H9 (cell line): Measurements from ENCODE around the gene IGFBP1. TPM values are rescaled to one million over a fixed set of nuclear protein-coding genes. Genes with fewer than 3 reads are reported as not detected.

Experiments
- DNase-seq: peaks from one replicate; pipeline ENCODE4 v3.0.0-alpha.2; 2017
- H2AFZ ChIP-seq: one replicate; pipeline ENCODE4 v1.6.1; 2013; ENCODE audit warnings: mild to moderate bottlenecking, low read length, control low read depth, moderate library complexity
- H2AK5ac ChIP-seq: 2 replicates; pipeline ENCODE4 v1.6.1; 2013; ENCODE audit warnings: low read length, control low read depth, mixed read lengths; ENCODE audit not compliant: insufficient read length
- H2BK120ac ChIP-seq: one replicate; pipeline ENCODE4 v1.6.1; 2013; ENCODE audit warnings: low read depth, mild to moderate bottlenecking, low read length, control low read depth, inconsistent platforms; ENCODE audit not compliant: poor library complexity, severe bottlenecking
- H2BK12ac ChIP-seq: 2 replicates; pipeline ENCODE4 v1.6.1; 2013; ENCODE audit warnings: low read length, control low read depth, mixed read lengths, low read depth; ENCODE audit not compliant: insufficient read length
- H2BK15ac ChIP-seq: 2 replicates; pipeline ENCODE4 v1.6.1; 2013; ENCODE audit warnings: low read depth, low read length, control low read depth
- H2BK20ac ChIP-seq: one replicate; pipeline ENCODE4 v1.6.1; 2013; ENCODE audit warnings: low read depth, mild to moderate bottlenecking, low read length, control low read depth, inconsistent platforms; ENCODE audit not compliant: poor library complexity, severe bottlenecking
- H2BK5ac ChIP-seq: 2 replicates; pipeline ENCODE4 v1.6.1; 2013; ENCODE audit warnings: low read length, control low read depth, mixed read lengths; ENCODE audit not compliant: insufficient read length
- H3K14ac ChIP-seq: 2 replicates; pipeline ENCODE4 v1.6.1; 2013; ENCODE audit warnings: low read length, control low read depth; ENCODE audit not compliant: insufficient read depth
- H3K18ac ChIP-seq: 2 replicates; pipeline ENCODE4 v1.6.1; 2013; ENCODE audit warnings: low read depth, mild to moderate bottlenecking, mixed read lengths, low read length, control low read depth; ENCODE audit not compliant: insufficient read length
- H3K23ac ChIP-seq: 2 replicates; pipeline ENCODE4 v1.6.1; 2013; ENCODE audit warnings: low read length, control low read depth, mixed read lengths, low read depth; ENCODE audit not compliant: insufficient read length
- H3K23me2 ChIP-seq: 2 replicates; pipeline ENCODE4 v1.6.1; 2013; ENCODE audit warnings: low read depth, mild to moderate bottlenecking, mixed read lengths, low read length, control low read depth; ENCODE audit not compliant: insufficient read length, poor library complexity, severe bottlenecking
- H3K27ac ChIP-seq: 2 replicates; pipeline ENCODE4 v1.5.1; 2013; ENCODE audit warnings: low read length, control low read depth, mixed read lengths, low read depth; ENCODE audit not compliant: insufficient read length
- H3K27me3 ChIP-seq: 2 replicates; pipeline ENCODE4 v1.6.1; 2013; ENCODE audit warnings: low read length, control low read depth, inconsistent platforms; ENCODE audit not compliant: insufficient read depth
- H3K4ac ChIP-seq: 2 replicates; pipeline ENCODE4 v1.6.1; 2013; ENCODE audit warnings: low read depth, mild to moderate bottlenecking, control low read depth, inconsistent platforms, low read length, moderate library complexity
- H3K4me1 ChIP-seq: 2 replicates; pipeline ENCODE4 v1.6.1; 2013; ENCODE audit warnings: low read length, control low read depth, inconsistent platforms; ENCODE audit not compliant: insufficient read depth
- H3K4me2 ChIP-seq: 2 replicates; pipeline ENCODE4 v1.6.1; 2013; ENCODE audit warnings: low read length, control low read depth, mixed read lengths; ENCODE audit not compliant: insufficient read length, insufficient read depth
- H3K56ac ChIP-seq: 2 replicates; pipeline ENCODE4 v1.6.1; 2013; ENCODE audit warnings: low read depth, mild to moderate bottlenecking, mixed read lengths, low read length, control low read depth; ENCODE audit not compliant: insufficient read length
- H3K79me1 ChIP-seq: 2 replicates; pipeline ENCODE4 v1.6.1; 2013; ENCODE audit warnings: low read depth, mild to moderate bottlenecking, moderate library complexity, low read length, control low read depth, inconsistent platforms; ENCODE audit not compliant: insufficient read depth, poor library complexity, severe bottlenecking
- H3K79me2 ChIP-seq: 2 replicates; pipeline ENCODE4 v1.6.1; 2013; ENCODE audit warnings: low read length, control low read depth, inconsistent platforms; ENCODE audit not compliant: insufficient read depth
- H3K9ac ChIP-seq: 2 replicates; pipeline ENCODE4 v1.6.1; 2013; ENCODE audit warnings: low read length, control low read depth, mixed read lengths; ENCODE audit not compliant: insufficient read length; ENCODE audit errors: extremely low read depth
- H3K9me3 ChIP-seq: one replicate; pipeline ENCODE4 v1.6.1; 2013; ENCODE audit warnings: low read depth, low read length, inconsistent platforms; ENCODE audit not compliant: control insufficient read depth
- H3T11ph ChIP-seq: one replicate; pipeline ENCODE4 v1.6.1; 2013; ENCODE audit warnings: mild to moderate bottlenecking, low read length, control low read depth, inconsistent platforms
- H4K20me1 ChIP-seq: one replicate; pipeline ENCODE4 v1.6.1; 2013; ENCODE audit not compliant: control insufficient read depth, insufficient read length, insufficient read depth
- H4K5ac ChIP-seq: 2 replicates; pipeline ENCODE4 v1.6.1; 2013; ENCODE audit warnings: low read depth, mild to moderate bottlenecking, mixed read lengths, low read length, control low read depth; ENCODE audit not compliant: insufficient read length
- H4K8ac ChIP-seq: replicated peaks from 2 replicates; pipeline ENCODE4 v1.6.1; 2013; ENCODE audit warnings: low read length, control low read depth, mixed read lengths, low read depth; ENCODE audit not compliant: insufficient read length
- H4K91ac ChIP-seq: 2 replicates; pipeline ENCODE4 v1.6.1; 2013; ENCODE audit warnings: low read depth, mild to moderate bottlenecking, moderate library complexity, mixed read lengths, low read length, control low read depth; ENCODE audit not compliant: insufficient read length
- H3K27ac Mint-ChIP-seq, 3 experiments: 2 replicates in 2 of 3; 3 replicates in 1 of 3; pipeline ENCODE4 v1.8.0; 2020 to 2021; ENCODE audit warnings: mixed read lengths in 3 of 3, mild to moderate bottlenecking in 1 of 3, moderate library complexity in 1 of 3
- H3K27me3 Mint-ChIP-seq: 2 replicates; pipeline ENCODE4 v1.8.0; 2021; ENCODE audit warnings: low read depth, mild to moderate bottlenecking, moderate library complexity, mixed read lengths
- H3K36me3 Mint-ChIP-seq, 3 experiments: 2 replicates in 2 of 3; 3 replicates in 1 of 3; pipeline ENCODE4 v1.8.0; 2020 to 2021; ENCODE audit warnings: low read depth in 3 of 3, mixed read lengths in 3 of 3; ENCODE audit not compliant: insufficient read depth in 1 of 3
- H3K4me1 Mint-ChIP-seq, 2 experiments: 2 replicates each; pipeline ENCODE4 v1.8.0; 2020; ENCODE audit warnings: mixed read lengths in 2 of 2
- H3K4me3 Mint-ChIP-seq, 2 experiments: 2 replicates in 1 of 2; 3 replicates in 1 of 2; pipeline ENCODE4 v1.8.0; 2020 to 2021; ENCODE audit warnings: mild to moderate bottlenecking in 2 of 2, mixed read lengths in 2 of 2, moderate library complexity in 1 of 2
- H3K9me3 Mint-ChIP-seq, 2 experiments: 2 replicates in 1 of 2; 3 replicates in 1 of 2; pipeline ENCODE4 v1.8.0; 2020; ENCODE audit warnings: mild to moderate bottlenecking in 2 of 2, mixed read lengths in 2 of 2, moderate library complexity in 1 of 2
- CTCF ChIP-seq: fragments of 200-600 bp; sonication (generic); conservative IDR thresholded peaks from 3 replicates; pipeline ENCODE4 v1.8.0; 2021; ENCODE audit warnings: antibody characterized with exemption, mild to moderate bottlenecking
- WGBS: extraction: QIAGEN DNeasy Blood & Tissue Kit; methylation state at CpG from one replicate; pipeline ENCODE4 v1.1.7; 2013; ENCODE audit warnings: missing lambda C conversion rate, low lambda C conversion rate, mixed read lengths; ENCODE audit not compliant: insufficient read length; ENCODE audit errors: extremely low coverage; 5-methylcytosine and 5-hydroxymethylcytosine counted together
- total RNA-seq: library from RNA; stranded (reverse); gene quantifications from 2 replicates; pipeline ENCODE4 v1.2.1, GENCODE V29; 2021

The IGFBP1 gene
- total RNA-seq, 1 experiment from 2014 or later = not detected

GRCh38 chr7:45938626-45939302 is 50.5 kb downstream of the IGFBP1 start:
- Histone ChIP-seq H3K23me2 (no peaks in the 10 kb centered on the region), H2BK120ac (no peak overlapping the region), H3K23ac (no peak overlapping the region), H3K14ac (no peak overlapping the region), H3K4me2 (no peak overlapping the region), H4K91ac (no peak overlapping the region), H3K56ac (no peak overlapping the region), H3K4me1 (no peaks in the 10 kb centered on the region), H3K27ac (no peak overlapping the region), H3K27me3 (no peaks in the 10 kb centered on the region), H3K4ac (no peak overlapping the region), H2BK12ac (no peak overlapping the region), H4K20me1 (no peaks in the 10 kb centered on the region), H2BK15ac (no peak overlapping the region), H3K79me1 (no peaks in the 10 kb centered on the region), H3T11ph (no peak overlapping the region), H3K79me2 (no peaks in the 10 kb centered on the region), H2BK20ac (no peak overlapping the region), H2BK5ac (no peak overlapping the region), H4K5ac (no peak overlapping the region), H2AFZ (no peak overlapping the region), H4K8ac (no peak overlapping the region), H3K9me3 (no peaks in the 10 kb centered on the region), H2AK5ac (no peak overlapping the region), H3K18ac (no peak overlapping the region), H3K9ac (no peak overlapping the region)
- peak; percentile 75 for TF ChIP-seq CTCF
- no peak overlapping the region for H3K27ac Mint-ChIP-seq
- H3K27me3 Mint-ChIP-seq = peaks cover 5% of the 10 kb centered on the region
- no peak overlapping the region; a peak in 1 of 5 replicates for H3K4me3 Mint-ChIP-seq
- peaks cover 0 to 9% of the 10 kb centered on the region in 2 experiments; a peak in 3 of 5 replicates for H3K9me3 Mint-ChIP-seq
- H3K4me1 Mint-ChIP-seq = no peaks in the 10 kb centered on the region
- no CpG with 5 or more reads among the region's 22 CpGs for WGBS
- peak; percentile 74 for DNase-seq
- peaks cover 2 to 5% (median 4%) of the 10 kb centered on the region in 3 experiments; a peak in 5 of 7 replicates for H3K36me3 Mint-ChIP-seq
